T-helper 2 cell (primary cell): ENCODE measurements around the gene OCLN.
"Not testable (repeated sequence)": the region's sequence is repeated elsewhere in the genome, so short reads cannot be mapped to it uniquely, and the experiment has no call there.

ENCODE experiments used
- DNase-seq, 5 experiments: peaks; one replicate each; pipeline versions ENCODE4 v3.0.0 to v3.0.0-alpha.2; 2012 to 2022

The OCLN gene

DNA sequence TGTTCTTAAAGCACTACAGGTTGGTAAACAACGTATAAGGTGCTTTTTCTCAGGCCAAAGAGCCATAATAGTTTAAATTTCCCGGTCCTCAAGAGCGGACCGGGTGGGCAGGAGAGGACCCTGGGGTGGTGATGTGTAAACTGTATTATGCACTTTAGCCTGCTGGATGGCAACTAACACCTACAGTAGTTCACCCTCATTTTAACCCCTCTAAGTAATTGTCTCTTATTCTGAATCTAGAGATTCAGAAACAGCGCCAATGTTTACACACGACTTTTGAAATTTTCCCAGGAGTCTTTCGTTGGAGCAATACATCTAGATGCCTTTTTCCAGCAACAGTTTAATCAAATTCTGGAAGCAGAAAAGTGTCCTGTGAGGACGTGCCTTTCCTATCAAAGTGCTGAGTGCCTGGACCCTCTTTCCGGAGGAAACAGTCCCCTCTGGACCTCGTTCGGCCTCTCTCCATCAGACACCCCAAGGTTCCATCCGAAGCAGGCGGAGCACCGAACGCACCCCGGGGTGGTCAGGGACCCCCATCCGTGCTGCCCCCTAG lies 676 bp upstream of the OCLN start:
- DNase-seq: no peak

DNA sequence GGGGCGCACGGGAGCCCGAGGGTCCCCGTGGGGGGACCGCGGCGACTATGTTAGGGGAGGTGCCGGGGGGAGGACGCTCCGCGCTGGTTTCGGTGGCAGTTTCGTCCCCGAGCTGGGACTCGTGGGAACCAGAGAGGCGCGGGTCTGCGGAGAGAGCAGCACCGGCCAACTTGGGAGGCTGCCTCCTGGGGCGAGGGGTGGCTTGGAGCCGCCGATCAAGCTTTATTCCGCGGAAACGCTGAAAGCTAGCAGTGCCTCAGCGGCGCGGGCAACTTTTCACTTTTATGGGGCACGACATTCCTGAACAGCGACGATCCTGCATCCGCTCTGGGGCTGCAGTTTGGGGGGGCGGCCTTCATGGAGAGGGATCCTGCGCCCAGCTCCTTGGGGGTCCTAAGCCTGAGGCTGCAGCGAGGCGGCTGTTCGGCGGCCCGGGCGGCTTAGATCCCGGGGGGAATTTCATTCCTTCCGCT lies 369 bp downstream of the OCLN start:
- peak in 1 of 5 experiments; percentile 28 for DNase-seq

DNA sequence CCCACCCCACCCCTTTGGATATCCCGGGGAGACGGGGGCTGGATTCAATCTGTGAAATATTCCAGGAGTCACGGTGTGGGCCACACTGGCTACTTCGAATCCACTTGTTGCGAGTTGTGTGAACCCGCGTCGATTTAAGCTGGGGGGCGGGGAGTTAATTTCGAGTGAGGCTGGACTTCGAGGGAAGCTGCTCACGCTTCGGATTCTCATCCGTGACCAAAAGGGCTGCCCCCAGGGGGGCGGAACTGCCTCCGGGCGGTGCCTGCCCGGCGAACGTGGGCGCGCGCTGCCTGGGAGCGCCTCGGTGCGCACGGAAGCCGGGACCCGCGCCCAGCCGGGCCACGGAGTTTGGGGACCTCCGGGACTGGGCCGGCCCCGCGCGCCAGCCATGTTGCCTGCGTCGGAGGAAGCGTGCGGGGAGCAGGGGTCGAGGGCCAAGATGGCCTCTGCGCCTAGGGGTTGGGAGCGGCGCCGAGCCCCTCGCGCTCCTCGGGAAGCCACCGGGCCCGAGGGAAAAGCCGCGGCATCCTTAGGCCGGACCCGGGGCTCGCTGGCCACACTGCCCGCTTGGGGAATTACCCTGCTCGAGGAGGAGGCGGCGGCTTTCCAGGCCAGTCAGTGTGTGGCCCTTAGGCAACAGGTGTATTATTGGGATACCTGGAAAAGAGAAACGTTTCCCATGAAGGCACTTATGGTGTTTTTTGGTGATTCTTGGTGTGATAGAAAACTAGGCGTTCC lies 975 bp downstream of the OCLN start:
- peak in 1 of 5 experiments; percentile 21 for DNase-seq

DNA sequence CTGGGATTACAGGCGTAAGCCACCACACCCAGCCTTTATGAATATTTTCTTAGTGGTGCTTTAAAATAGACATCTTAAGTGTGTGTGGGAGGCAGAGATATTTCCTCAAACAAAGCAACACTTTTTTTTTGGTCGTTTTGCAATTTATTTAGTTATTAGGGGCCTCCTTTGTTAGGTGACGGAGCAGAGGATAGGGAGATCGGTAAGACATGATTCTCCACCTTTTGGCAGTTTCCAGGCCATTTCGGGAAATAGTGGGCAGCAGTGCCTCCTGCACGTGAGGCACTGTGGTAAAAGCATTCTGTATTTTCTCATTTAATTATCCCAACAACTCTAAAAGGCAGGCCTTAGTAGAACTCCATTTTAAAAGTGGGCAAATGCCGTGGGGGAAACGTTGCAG lies 1.9 kb downstream of the OCLN start:
- no peak for DNase-seq

DNA sequence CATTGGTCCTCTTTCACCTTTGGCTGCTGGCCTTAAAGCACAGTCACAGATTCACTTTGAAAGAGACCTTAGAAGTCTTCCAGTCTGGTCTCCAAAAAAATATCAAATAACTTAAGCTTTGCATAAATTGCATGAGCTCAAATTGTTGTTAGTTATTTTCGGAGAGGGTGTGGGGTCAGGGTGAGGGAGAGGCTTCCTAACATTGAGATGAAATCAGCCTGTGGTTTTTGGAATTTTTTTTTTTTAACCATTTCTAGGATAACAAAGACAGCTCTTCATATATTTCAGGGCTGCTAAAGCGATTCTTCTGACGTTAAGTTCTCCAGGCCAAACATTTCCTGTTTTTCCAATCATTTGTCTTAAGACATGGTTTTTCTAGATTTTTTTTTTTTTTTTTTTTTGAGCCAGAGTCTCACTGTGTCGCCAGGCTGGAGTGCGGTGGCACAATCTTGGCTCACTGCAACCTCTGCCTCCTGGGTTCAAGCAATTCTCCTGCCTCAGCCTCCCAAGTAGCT lies 4.5 kb downstream of the OCLN start:
- DNase-seq: no peak

DNA sequence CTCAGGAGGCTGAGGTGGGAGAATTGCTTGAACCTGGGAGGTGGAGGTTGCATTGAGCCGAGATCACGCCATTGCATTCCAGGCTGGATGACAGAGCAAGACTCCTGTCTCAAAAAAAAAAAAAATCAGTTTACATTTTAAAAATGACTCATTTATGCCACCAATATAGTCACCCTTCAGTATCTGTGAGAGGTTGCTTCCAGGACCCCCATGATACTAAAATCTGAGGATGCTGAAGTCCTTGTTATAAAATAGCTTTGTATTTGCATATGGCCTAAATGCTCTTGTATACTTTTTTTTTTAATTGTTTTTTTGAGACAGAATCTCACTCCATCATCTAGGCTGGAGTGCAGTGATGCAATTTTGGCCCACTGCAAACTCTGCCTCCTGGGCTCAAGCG lies 5.8 kb downstream of the OCLN start:
- no peak for DNase-seq

DNA sequence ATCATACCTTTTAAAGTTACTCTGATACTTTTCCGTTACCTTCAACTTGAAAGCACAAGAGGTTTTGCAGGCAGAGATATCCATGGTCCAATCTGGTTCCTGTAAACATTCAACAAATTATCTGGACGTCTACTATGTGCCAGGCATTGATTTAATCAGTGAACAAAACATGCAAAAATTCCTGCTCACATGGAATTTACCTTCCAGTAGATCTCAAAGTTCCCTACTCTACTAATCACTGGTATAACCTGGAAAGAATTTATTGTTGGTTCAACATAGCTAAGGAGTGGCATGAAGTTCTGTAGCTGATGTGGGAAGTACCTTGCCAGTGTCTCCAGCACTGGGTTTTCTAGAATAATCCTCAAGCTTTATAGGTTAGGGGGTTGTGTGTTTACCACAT lies 9.8 kb downstream of the OCLN start:
- no peak for DNase-seq

DNA sequence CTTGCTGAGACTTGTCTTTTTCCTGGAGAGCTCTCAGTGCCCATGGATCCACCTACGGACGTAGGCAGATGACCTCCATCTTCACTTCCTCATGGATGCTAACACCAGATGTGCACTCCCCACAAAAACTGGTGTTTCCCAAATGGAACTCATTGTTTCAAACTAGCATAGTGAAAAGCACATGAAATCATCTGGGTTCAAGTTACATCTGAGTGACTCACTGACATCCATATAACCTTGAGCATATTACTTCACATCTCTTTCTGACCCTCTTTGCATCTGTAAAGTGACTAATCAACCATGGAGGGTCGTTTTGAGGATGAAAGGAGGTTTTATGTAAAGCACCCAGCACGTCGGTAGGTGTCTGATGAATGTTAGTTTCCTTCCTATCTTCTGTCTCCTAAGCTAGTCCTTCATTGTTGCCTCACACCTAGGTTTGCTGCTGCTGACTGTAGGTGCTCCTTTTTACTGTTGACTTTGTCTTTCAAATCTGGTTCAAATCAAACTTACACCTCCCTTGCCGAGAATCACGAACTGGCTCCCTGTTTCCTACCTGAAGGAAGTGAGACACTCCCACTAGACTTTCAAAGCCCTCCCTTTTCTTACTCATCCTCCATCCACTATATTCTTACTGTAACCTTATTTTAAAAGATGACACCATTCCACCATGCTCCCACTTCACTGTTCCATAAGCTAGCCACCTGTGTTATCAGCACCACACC lies 10.3 kb downstream of the OCLN start:
- no peak for DNase-seq

DNA sequence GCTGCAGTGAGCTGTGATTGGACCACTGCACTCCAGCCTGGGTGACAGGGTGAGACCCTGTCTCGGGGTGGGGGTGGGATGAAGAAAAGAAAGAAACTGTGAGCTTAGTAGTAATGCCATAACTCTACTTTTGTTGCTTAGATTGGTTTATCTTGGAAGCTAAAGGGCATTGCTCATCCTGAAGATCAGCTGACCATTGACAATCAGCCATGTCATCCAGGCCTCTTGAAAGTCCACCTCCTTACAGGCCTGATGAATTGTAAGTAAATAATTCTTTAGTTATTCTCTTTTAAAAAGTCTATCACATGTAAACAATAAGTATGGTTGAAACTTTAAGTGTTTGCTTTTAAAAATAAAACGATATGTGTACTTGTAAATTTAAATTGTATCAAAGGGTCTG lies 11.4 kb downstream of the OCLN start:
- DNase-seq: no peak

DNA sequence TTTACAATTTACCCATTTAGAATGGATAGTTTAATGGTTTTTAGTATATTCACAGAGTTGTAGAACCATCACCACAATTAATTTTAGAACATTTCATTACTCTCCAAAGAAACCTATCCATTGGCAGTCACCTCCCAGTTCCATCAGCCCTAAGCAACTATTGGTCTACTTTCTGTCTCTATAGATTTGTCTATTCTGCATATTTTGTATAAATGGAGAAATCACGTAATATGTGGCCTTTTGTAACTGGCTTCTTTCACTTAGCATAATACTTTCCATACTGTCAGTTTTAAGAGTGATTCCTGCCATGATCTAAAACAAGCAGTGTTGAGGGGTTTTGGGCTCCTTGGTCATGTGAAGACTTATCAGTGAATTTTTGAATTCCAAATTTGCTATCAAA lies 12.7 kb downstream of the OCLN start:
- no peak for DNase-seq

DNA sequence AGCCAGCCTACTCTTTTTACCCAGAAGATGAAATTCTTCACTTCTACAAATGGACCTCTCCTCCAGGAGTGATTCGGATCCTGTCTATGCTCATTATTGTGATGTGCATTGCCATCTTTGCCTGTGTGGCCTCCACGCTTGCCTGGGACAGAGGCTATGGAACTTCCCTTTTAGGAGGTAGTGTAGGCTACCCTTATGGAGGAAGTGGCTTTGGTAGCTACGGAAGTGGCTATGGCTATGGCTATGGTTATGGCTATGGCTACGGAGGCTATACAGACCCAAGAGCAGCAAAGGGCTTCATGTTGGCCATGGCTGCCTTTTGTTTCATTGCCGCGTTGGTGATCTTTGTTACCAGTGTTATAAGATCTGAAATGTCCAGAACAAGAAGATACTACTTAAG lies 16.6 kb downstream of the OCLN start:
- no peak for DNase-seq

DNA sequence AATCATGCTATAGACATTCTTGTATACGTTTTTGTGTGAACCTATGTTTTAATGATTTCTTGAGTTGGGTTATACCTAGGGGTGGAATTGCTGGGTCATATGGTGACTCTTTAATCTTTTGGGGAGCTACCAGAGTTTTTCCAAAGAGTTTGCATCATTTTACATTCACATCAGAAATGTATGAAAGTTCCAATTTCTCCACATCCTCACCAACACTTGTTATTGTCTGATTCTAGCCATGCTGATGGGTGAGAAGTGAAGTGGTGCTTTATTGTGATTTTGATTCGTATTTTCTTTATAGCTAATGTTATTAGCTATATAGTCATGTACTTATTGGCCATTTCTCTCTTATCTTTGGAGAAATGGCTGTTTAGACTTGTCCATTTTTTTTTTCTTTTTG lies 18.1 kb downstream of the OCLN start:
- no peak for DNase-seq

DNA sequence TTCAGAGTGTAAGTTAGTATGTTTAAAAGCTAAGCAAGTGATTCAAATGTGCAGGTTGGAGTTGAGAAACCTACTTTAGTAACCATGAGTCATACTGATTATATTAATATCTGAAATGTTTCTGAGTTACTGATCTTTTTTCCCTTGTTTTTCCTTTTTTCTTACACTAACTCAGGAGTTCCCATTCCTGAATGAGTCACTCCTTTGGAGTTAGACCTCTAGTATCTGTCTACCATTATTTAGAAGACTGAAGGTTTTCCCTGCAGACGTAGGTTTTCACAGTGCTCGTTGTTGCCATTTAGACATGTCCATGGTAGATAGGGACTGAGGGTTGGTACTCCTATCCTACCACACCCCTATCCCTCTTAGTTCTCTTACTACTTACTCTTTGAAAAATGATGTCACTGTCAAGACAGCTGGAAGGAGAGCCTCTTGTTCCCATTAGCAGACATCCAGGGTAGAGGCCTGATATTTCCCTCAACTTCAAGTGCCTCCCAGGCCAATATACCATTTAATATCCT lies 20.2 kb downstream of the OCLN start:
- DNase-seq: no peak

DNA sequence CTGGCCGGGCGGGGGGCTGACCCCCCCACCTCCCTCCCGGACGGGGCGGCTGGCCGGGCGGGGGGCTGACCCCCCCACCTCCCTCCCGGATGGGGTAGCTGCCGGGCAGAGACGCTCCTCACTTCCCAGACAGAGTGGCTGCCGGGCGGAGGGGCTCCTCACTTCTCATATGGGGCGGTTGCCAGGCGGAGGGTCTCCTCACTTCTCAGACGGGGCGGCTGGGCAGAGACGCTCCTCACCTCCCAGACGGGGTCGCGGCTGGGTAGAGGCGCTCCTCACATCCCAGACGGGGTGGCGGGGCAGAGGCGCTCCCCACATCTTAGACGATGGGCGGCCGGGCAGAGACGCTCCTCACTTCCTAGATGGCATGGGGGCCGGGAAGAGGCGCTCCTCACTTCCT lies 23.0 kb downstream of the OCLN start:
- not testable (repeated sequence) for DNase-seq

DNA sequence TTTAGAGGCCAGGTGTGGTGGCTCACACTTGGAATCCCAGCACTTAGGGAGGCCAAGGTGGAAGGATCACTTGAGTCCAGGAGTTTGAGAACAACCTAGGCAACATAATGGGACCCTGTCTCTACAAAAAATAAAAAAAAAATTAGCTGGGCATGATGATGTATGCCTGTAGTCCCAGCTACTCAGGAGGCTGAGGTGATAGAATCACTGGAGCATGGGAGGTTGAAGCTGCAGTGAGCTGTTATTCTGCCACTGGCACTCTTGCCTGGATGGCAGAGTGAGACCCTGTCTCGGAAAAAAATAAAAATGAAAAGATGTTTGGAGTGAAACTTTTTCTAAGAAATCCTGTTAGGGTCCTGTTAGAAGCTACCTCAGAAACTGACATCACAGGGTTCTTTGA lies 24.2 kb downstream of the OCLN start:
- DNase-seq: no peak

DNA sequence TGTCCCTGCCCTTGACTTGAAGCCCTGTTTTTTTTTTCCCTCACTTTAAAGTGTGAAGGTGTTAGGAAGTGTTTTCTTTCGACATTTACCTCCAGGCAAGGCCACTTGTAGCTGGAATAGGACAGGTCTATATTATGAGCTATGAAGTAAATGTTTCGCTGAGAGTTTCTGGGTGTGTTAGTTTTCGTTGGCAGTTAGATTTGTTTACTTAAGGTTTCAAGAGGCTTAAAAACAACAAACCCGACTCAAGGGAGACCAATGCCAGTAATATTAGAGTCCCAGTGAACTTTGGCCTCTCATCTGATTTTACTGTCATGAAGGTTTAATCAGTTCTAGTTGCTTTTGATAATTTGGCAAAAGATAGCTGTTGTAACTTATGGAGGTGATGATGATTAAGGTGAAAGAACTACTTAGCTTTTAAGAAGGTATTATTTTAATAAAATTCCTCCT lies 25.2 kb downstream of the OCLN start:
- DNase-seq: no peak

DNA sequence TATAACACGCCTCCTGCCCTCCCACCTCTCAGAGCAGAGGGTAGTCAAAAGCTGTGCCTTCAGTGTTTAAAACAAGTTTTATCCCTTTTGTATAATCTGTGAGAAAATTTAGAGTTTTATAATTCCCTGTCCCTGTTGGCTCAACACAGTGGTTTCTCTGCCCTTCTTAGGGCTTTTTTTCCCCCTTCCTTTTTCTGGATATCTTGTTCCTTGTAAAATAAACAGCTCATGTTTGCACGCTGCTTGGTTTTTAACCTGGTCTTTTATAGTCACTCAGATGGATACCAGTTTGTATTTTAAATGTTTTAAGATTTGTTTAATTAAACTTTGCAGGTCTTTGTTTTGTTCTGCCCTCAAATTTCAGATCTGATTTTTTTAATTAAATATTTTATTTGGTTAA lies 26.7 kb downstream of the OCLN start:
- DNase-seq: no peak

DNA sequence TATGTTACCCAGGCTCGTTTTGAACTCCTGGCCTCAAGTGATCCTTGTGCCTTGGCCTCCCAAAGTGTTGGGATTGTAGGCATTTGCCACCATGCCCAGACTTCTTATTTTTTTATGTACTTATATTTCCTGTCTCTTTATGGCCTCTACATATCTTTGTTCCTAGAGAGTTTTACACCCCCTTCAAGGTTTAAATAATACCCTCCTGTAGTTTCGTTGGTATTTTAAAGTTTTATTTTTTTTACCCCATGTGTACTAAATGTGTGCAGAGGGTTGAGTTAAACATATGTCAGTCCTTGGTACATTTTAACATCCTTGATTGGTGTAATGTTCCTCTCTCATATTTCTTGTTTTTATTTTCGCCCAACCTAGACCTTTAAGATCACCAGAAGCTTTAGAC lies 29.4 kb downstream of the OCLN start:
- no peak for DNase-seq

DNA sequence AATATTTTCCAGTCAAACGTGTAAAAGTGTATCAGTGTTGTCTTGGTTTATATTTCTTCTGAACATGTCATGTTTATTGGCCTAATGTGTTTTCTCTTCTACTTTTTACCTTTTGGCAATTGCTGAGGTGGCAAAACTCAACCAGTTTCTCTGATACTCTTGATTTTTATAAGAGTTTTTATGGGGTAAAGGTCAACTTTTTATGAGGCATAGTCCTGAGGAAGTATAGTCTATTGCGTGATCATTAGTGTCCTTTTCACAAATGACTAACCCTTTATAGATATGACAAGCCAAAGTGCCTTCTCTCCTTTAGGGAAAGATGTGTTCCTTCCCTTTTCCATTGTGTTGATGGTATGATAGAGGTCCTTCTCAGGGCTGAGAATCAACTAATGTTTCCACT lies 32.9 kb downstream of the OCLN start:
- DNase-seq: no peak

DNA sequence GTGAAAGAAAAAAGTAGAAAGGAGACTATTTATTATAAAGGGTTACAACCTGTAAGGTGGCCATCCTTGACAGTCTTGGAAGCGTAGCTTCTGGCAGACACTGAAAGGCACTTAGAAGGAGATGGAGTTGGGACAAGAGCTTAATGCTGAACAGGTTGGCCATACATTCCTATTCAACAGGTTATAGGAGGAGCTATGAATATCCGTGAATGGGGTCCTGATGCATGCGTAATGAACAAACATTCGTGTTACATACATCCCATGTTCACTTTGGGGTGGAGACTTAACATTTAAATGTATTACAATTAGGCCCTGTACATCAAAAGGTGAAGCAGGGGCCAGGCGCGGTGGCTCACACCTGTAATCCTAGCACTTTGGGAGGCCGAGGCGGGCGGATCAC lies 34.1 kb downstream of the OCLN start:
- DNase-seq: no peak

DNA sequence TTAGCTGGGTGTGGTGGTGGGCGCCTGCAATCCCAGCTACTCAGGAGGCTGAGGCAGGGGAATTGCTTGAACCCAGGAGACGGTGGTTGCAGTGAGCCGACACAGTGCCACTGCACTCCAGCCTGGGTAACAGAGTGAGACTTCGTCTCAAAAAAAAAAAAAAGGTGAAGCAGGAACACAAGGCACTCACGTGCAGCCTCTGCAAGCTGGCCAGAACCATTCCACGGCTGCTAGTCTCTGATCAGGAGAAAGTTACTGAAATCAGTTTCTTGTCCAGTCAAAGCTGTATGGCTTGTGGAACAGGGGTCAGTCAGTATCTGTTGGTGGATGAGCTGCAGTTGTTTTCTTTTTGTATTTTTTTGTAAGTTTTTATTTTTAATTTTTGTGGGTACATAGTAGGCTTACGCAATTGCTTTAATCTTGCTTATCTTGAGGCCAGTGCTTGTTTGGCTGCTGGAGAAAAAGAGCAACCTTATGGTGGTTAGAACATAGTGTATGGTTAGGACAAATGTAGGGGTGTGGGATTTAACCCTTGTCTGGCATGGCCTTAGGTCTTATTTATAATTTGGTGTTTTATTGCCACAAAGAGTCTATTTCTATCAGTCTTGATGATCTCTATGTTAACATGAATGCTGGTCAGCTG lies 34.7 kb downstream of the OCLN start:
- no peak for DNase-seq

DNA sequence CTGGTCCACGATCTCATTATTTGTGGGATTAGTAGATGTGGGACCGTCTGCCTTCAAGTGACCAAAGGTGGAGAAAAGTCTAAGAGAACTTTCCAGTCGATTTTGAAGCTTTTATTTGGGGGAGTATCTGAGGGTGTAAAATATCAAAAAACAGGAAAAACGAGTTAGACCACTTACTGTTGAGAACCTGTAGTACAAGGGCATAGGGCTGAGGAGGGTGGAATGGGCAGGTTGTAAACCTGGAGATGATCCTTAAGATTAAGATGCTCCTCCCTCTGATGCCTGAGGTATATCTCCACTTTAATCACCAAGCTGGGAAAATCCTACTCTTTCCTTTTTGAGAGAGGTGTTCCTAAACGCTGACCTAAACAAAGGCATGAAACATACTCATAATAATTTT lies 35.4 kb downstream of the OCLN start:
- no peak for DNase-seq

DNA sequence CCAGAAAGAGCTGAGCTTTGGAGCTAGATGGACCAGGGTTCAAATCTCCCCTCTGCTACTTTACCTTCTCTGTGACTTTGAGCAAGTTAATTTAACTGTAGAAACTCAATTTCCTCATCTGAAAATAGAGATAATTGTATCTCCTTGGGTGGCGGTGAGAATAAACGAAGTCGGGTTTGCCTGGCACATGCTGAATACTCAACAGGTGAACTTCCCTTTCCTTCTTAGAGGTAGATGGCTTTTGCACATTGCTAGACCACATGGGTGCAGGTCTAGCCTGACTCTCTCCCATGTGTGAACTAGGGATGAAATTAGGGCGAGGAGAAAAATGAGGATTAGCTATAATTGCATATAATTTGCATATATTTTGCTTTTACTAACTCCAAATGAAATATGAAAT lies 36.0 kb downstream of the OCLN start:
- no peak for DNase-seq
